ENCODE results near the gene CHP1. TPM values are rescaled to one million over a fixed set of nuclear protein-coding genes. Genes with fewer than 3 reads are reported as not detected.

Gene CHP1
- total RNA-seq, result 21.6 TPM
- 38.8 TPM for polyA plus RNA-seq
- long read RNA-seq, donor 1, partial matches to known transcripts, result 0 of 1 reads
- long read RNA-seq, donor 1, other reads (novel, unspliced or antisense), result 0 of 1 reads
- long read RNA-seq, donor 2, result 0 reads
- long read RNA-seq, donor 3, transcript CHP1-201 (7 exons, 3,329 nt), result major isoform, 5 of 5 reads
- long read RNA-seq, donor 3, partial matches to known transcripts, result 0 of 5 reads
- long read RNA-seq, donor 3, other reads (novel, unspliced or antisense), result 0 of 5 reads
- long read RNA-seq, donor 4, partial matches to known transcripts, result 0 of 2 reads
- long read RNA-seq, donor 4, other reads (novel, unspliced or antisense), result 0 of 2 reads
- long read RNA-seq, donor 5, transcript CHP1-201 (7 exons, 3,329 nt), result major isoform, 12 of 26 reads
- long read RNA-seq, donor 5, partial matches to known transcripts, result 14 of 26 reads
- long read RNA-seq, donor 5, other reads (novel, unspliced or antisense), result 0 of 26 reads
- long read RNA-seq, donor 6, transcript CHP1-201 (7 exons, 3,329 nt), result major isoform, 11 of 11 reads
- long read RNA-seq, donor 6, partial matches to known transcripts, result 0 of 11 reads
- long read RNA-seq, donor 6, other reads (novel, unspliced or antisense), result 0 of 11 reads
- long read RNA-seq, donor 7, transcript CHP1-201 (7 exons, 3,329 nt), result major isoform, 6 of 6 reads
- long read RNA-seq, donor 7, partial matches to known transcripts, result 0 of 6 reads
- long read RNA-seq, donor 7, other reads (novel, unspliced or antisense), result 0 of 6 reads
- long read RNA-seq, donor 8, partial matches to known transcripts, result 0 of 4 reads
- long read RNA-seq, donor 8, other reads (novel, unspliced or antisense), result 0 of 4 reads
- long read RNA-seq, donor 9, transcript CHP1-201 (7 exons, 3,329 nt), result major isoform, 6 of 6 reads
- long read RNA-seq, donor 9, partial matches to known transcripts, result 0 of 6 reads
- long read RNA-seq, donor 9, other reads (novel, unspliced or antisense), result 0 of 6 reads
- long read RNA-seq, donor 10, transcript CHP1-201 (7 exons, 3,329 nt), result major isoform, 9 of 25 reads
- long read RNA-seq, donor 10, partial matches to known transcripts, result 15 of 25 reads
- long read RNA-seq, donor 10, other reads (novel, unspliced or antisense), result 0 of 25 reads

GRCh38 chr15:41230650-41231421 is at the start of gene CHP1, which contains the start of gene EXD1:
Gene CHP1 (plus strand): TSS chr15:41231268. CDS start chr15:41231383, 115 bp downstream.
Gene EXD1 (minus strand): TSS chr15:41230757. CDS start chr15:41226575, 4,182 bp downstream.
- H3K9me3 ChIP-seq (ENCODE audit: control insufficient read depth in 2 of 2, insufficient read depth in 1 of 2, low read length in 1 of 2), result peaks cover 1 to 8% of the 10 kb centered on the region in 2 donors
- H3K27me3 ChIP-seq (ENCODE audit: control insufficient read depth in 2 of 2, insufficient read depth in 1 of 2, low read length in 1 of 2), result no peaks in the 10 kb centered on the region
- peaks cover 9 to 11% of the 10 kb centered on the region in 2 donors for H3K4me1 ChIP-seq (ENCODE audit: control insufficient read depth in 2 of 2, insufficient read depth in 2 of 2, low read length in 2 of 2)
- peak; percentile 68 to 93 (median 84) for DNase-seq (ENCODE audit: low read depth in 6 of 9, low spot score in 9 of 9)
- 1% methylated on average over 72 of the region's 72 CpGs for WGBS
- no peaks in the 10 kb centered on the region for H3K36me3 ChIP-seq (ENCODE audit: control insufficient read depth in 2 of 2, insufficient read depth in 2 of 2, low read length in 1 of 2)
- H3K27ac ChIP-seq (ENCODE audit: low read depth in 1 of 2, low read length in 1 of 2), result peak within 1 kb of the TSS; percentile 54 to 90
- peak within 1 kb of the TSS; percentile 64 to 96 for H3K4me3 ChIP-seq (ENCODE audit: low read length in 2 of 2)

DNA sequence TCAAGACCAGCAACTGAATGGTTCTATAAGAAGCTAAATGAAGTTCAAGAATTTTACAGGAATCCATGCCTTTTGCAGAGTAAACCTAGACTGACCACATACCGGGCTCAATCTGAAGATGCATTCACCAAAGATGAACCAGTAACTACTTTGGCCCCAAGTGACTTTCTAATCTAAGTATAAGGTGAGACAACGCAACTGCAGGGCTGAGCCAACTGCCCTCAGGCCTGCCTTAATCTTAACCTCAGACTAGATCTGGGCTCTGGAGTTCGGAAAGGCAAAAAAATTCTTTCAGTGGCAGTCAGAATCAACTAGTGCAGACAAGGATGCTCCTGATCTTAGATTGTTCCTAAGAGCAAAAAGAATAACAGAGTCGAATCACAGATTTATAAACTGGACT is 48.8 kb upstream of the CHP1 start:
- Histone ChIP-seq H3K27ac (ENCODE audit: low read depth in 1 of 2, low read length in 1 of 2) (no peak overlapping the region), H3K4me1 (ENCODE audit: control insufficient read depth in 2 of 2, insufficient read depth in 2 of 2, low read length in 2 of 2) (no peaks in the 10 kb centered on the region), H3K27me3 (ENCODE audit: control insufficient read depth in 2 of 2, insufficient read depth in 1 of 2, low read length in 1 of 2) (no peaks in the 10 kb centered on the region), H3K9me3 (ENCODE audit: control insufficient read depth in 2 of 2, insufficient read depth in 1 of 2, low read length in 1 of 2) (no peaks in the 10 kb centered on the region), H3K4me3 (ENCODE audit: low read length in 2 of 2) (no peak overlapping the region), H3K36me3 (ENCODE audit: control insufficient read depth in 2 of 2, insufficient read depth in 2 of 2, low read length in 1 of 2) (no peaks in the 10 kb centered on the region)
- 72% methylated on average over 4 of the region's 4 CpGs for WGBS
- DNase-seq (ENCODE audit: low read depth in 6 of 9, low spot score in 9 of 9), result no peak

DNA sequence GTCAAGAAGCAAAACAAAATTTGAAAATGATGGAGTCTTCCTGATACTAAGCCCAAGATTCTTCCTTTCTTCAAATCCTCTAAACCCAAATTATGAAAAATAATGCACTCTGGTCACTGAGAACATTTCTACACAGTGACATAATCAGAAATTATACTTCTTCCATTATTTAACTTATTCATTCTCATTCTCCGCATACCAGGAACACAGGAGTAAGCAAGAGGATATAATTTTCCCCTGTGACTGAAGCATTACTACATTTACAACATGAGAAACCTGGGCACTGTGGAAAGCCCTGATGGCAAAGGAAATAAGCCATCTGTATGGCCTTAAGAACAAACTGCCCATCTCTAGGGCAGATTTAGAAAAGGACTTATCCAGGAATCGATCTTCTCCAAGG is 47.5 kb upstream of the CHP1 start:
- Histone ChIP-seq H3K4me3 (ENCODE audit: low read length in 2 of 2) (no peak overlapping the region), H3K4me1 (ENCODE audit: control insufficient read depth in 2 of 2, insufficient read depth in 2 of 2, low read length in 2 of 2) (no peaks in the 10 kb centered on the region), H3K27me3 (ENCODE audit: control insufficient read depth in 2 of 2, insufficient read depth in 1 of 2, low read length in 1 of 2) (no peaks in the 10 kb centered on the region), H3K9me3 (ENCODE audit: control insufficient read depth in 2 of 2, insufficient read depth in 1 of 2, low read length in 1 of 2) (no peaks in the 10 kb centered on the region), H3K36me3 (ENCODE audit: control insufficient read depth in 2 of 2, insufficient read depth in 2 of 2, low read length in 1 of 2) (no peaks in the 10 kb centered on the region), H3K27ac (ENCODE audit: low read depth in 1 of 2, low read length in 1 of 2) (no peak overlapping the region)
- 76% methylated on average over 2 of the region's 2 CpGs for WGBS
- DNase-seq (ENCODE audit: low read depth in 6 of 9, low spot score in 9 of 9), result no peak

GRCh38 chr15:41194444-41194843 is 36.6 kb upstream of the CHP1 start:
- DNase-seq (ENCODE audit: low read depth in 6 of 9, low spot score in 9 of 9), result no peak
- H3K9me3 ChIP-seq (ENCODE audit: control insufficient read depth in 2 of 2, insufficient read depth in 1 of 2, low read length in 1 of 2), result no peaks in the 10 kb centered on the region
- no peak overlapping the region for H3K27ac ChIP-seq (ENCODE audit: low read depth in 1 of 2, low read length in 1 of 2)
- no peaks in the 10 kb centered on the region for H3K27me3 ChIP-seq (ENCODE audit: control insufficient read depth in 2 of 2, insufficient read depth in 1 of 2, low read length in 1 of 2)
- no peaks in the 10 kb centered on the region for H3K36me3 ChIP-seq (ENCODE audit: control insufficient read depth in 2 of 2, insufficient read depth in 2 of 2, low read length in 1 of 2)
- 99% methylated on average over 1 of the region's 1 CpG for WGBS
- no peaks in the 10 kb centered on the region for H3K4me1 ChIP-seq (ENCODE audit: control insufficient read depth in 2 of 2, insufficient read depth in 2 of 2, low read length in 2 of 2)
- no peak overlapping the region for H3K4me3 ChIP-seq (ENCODE audit: low read length in 2 of 2)

- Histone ChIP-seq H3K27ac (ENCODE audit: low read depth in 1 of 2, low read length in 1 of 2) (no peak overlapping the region), H3K4me3 (ENCODE audit: low read length in 2 of 2) (no peak overlapping the region), H3K27me3 (ENCODE audit: control insufficient read depth in 2 of 2, insufficient read depth in 1 of 2, low read length in 1 of 2) (no peaks in the 10 kb centered on the region), H3K36me3 (ENCODE audit: control insufficient read depth in 2 of 2, insufficient read depth in 2 of 2, low read length in 1 of 2) (no peaks in the 10 kb centered on the region), H3K4me1 (ENCODE audit: control insufficient read depth in 2 of 2, insufficient read depth in 2 of 2, low read length in 2 of 2) (no peaks in the 10 kb centered on the region), H3K9me3 (ENCODE audit: control insufficient read depth in 2 of 2, insufficient read depth in 1 of 2, low read length in 1 of 2) (no peaks in the 10 kb centered on the region)
- no peak for DNase-seq (ENCODE audit: low read depth in 6 of 9, low spot score in 9 of 9)
Observed at GRCh38 chr15:41199470-41199869, 31.6 kb upstream of the CHP1 start.

GRCh38 chr15:41203395-41203794 is 27.7 kb upstream of the CHP1 start:
- no peaks in the 10 kb centered on the region for H3K36me3 ChIP-seq (ENCODE audit: control insufficient read depth in 2 of 2, insufficient read depth in 2 of 2, low read length in 1 of 2)
- no peaks in the 10 kb centered on the region for H3K4me1 ChIP-seq (ENCODE audit: control insufficient read depth in 2 of 2, insufficient read depth in 2 of 2, low read length in 2 of 2)
- H3K4me3 ChIP-seq (ENCODE audit: low read length in 2 of 2), result no peak overlapping the region
- no peak for DNase-seq (ENCODE audit: low read depth in 6 of 9, low spot score in 9 of 9)
- no peaks in the 10 kb centered on the region for H3K9me3 ChIP-seq (ENCODE audit: control insufficient read depth in 2 of 2, insufficient read depth in 1 of 2, low read length in 1 of 2)
- no peaks in the 10 kb centered on the region for H3K27me3 ChIP-seq (ENCODE audit: control insufficient read depth in 2 of 2, insufficient read depth in 1 of 2, low read length in 1 of 2)
- WGBS, result 96% methylated on average over 7 of the region's 7 CpGs
- no peak overlapping the region for H3K27ac ChIP-seq (ENCODE audit: low read depth in 1 of 2, low read length in 1 of 2)

DNA sequence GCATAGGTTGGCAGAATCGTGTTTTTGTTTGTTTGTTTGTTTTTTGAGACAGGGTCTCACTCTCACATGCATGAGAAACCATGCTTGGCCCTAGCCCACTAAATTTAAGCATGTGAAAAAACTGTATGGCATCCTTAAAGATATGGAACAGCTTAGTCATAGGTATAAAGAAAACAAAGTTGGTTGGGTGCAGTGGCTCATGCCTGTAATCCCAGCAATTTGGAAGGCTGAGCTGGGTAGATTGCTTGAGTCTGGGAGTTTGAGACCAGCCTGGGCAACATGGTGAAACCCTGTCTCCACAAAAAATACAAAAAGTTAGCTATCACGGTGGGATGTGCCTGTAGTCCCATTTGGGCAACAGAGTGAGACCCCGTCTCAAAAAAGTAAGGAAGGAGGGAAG is 25.8 kb upstream of the CHP1 start:
- 92% methylated on average over 3 of the region's 3 CpGs for WGBS
- H3K9me3 ChIP-seq (ENCODE audit: control insufficient read depth in 2 of 2, insufficient read depth in 1 of 2, low read length in 1 of 2), result no peaks in the 10 kb centered on the region
- no peak overlapping the region for H3K27ac ChIP-seq (ENCODE audit: low read depth in 1 of 2, low read length in 1 of 2)
- H3K27me3 ChIP-seq (ENCODE audit: control insufficient read depth in 2 of 2, insufficient read depth in 1 of 2, low read length in 1 of 2), result no peaks in the 10 kb centered on the region
- H3K4me1 ChIP-seq (ENCODE audit: control insufficient read depth in 2 of 2, insufficient read depth in 2 of 2, low read length in 2 of 2), result no peaks in the 10 kb centered on the region
- no peaks in the 10 kb centered on the region for H3K36me3 ChIP-seq (ENCODE audit: control insufficient read depth in 2 of 2, insufficient read depth in 2 of 2, low read length in 1 of 2)
- H3K4me3 ChIP-seq (ENCODE audit: low read length in 2 of 2), result no peak overlapping the region
- no peak for DNase-seq (ENCODE audit: low read depth in 6 of 9, low spot score in 9 of 9)

DNA sequence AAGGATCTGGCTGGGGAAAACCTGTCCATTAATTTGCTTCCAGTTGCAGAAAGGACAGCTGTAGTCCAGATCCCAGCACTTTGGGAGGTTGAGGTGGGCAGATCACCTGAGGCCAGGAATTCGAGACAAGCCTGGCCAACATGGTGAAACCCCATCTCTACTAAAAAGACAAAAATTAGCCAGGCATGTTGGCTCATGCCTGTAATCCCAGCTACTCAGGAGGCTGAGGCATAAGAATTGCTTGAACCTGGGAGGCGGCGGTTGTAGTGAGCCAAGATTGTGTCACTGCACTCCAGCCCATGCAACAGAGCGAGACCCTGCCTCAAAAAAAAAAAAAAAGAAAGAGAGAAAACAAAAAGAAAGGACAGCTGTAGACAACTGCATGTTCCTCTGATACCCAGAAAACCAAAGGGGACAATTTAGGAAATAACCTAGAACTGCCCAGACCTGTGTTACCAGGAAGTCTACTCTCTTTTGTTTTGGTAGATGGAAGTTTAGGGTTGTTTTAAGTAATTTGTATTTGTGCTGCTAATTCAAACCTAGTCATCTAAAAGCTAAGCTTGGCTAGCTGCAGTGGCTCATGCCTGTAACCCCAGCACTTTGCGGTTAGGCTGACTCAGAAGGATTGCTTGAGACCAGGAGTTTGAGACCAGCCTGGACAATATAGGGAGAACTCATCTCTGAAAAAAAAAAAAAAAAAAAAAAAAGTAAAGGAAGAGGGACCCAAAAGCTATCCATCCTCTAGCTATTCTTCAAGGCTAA is 23.2 kb upstream of the CHP1 start:
- Histone ChIP-seq H3K4me1 (ENCODE audit: control insufficient read depth in 2 of 2, insufficient read depth in 2 of 2, low read length in 2 of 2) (no peaks in the 10 kb centered on the region), H3K27me3 (ENCODE audit: control insufficient read depth in 2 of 2, insufficient read depth in 1 of 2, low read length in 1 of 2) (no peaks in the 10 kb centered on the region), H3K4me3 (ENCODE audit: low read length in 2 of 2) (no peak overlapping the region), H3K9me3 (ENCODE audit: control insufficient read depth in 2 of 2, insufficient read depth in 1 of 2, low read length in 1 of 2) (no peaks in the 10 kb centered on the region), H3K36me3 (ENCODE audit: control insufficient read depth in 2 of 2, insufficient read depth in 2 of 2, low read length in 1 of 2) (no peaks in the 10 kb centered on the region), H3K27ac (ENCODE audit: low read depth in 1 of 2, low read length in 1 of 2) (no peak overlapping the region)
- 95% methylated on average over 5 of the region's 5 CpGs for WGBS
- peak in 1 of 9 donors; percentile 15 for DNase-seq (ENCODE audit: low read depth in 6 of 9, low spot score in 9 of 9)
